Astrocyte (in vitro differentiated cells and primary cell): ENCODE results near the gene SLC9A9. TPM values are rescaled to one million over a fixed set of nuclear protein-coding genes. Genes with fewer than 3 reads are reported as not detected.

Experiments
- DNase-seq: peaks from one replicate; pipeline ENCODE4 v3.0.0-alpha.2; 2010; ENCODE audit warnings: low read depth
- FAIRE-seq: peaks from 2 replicates; lab custom pipeline; 2011; peaks lifted over from hg19 to GRCh38; lab: Jason Lieb, UNC
- H2AFZ ChIP-seq: 2 replicates; pipeline ENCODE4 v1.6.0; 2012; ENCODE audit warnings: low read depth, low read length, inconsistent platforms
- H3K27ac ChIP-seq: 2 replicates; pipeline ENCODE4 v1.5.1; 2011; ENCODE audit warnings: low read depth, low read length, inconsistent platforms
- H3K27me3 ChIP-seq: 2 replicates; pipeline ENCODE4 v1.6.0; 2011; ENCODE audit warnings: low read length, inconsistent platforms; ENCODE audit not compliant: insufficient read depth
- H3K36me3 ChIP-seq: 2 replicates; pipeline ENCODE4 v1.5.1; 2011; ENCODE audit warnings: low read length, inconsistent platforms; ENCODE audit not compliant: insufficient read depth
- H3K4me1 ChIP-seq: 2 replicates; pipeline ENCODE4 v1.5.1; 2011; ENCODE audit warnings: low read length, inconsistent platforms; ENCODE audit not compliant: insufficient read depth
- H3K4me2 ChIP-seq: 2 replicates; pipeline ENCODE4 v1.6.0; 2012; ENCODE audit warnings: low read length, inconsistent platforms
- H3K4me3 ChIP-seq: 2 replicates; pipeline ENCODE4 v1.5.1; 2011; ENCODE audit warnings: low read depth, mild to moderate bottlenecking, low read length, inconsistent platforms; ENCODE audit not compliant: insufficient read depth
- H3K79me2 ChIP-seq: 2 replicates; pipeline ENCODE4 v1.6.0; 2012; ENCODE audit warnings: mild to moderate bottlenecking, low read length, inconsistent platforms; ENCODE audit not compliant: insufficient read depth
- H3K9ac ChIP-seq: 2 replicates; pipeline ENCODE4 v1.6.0; 2012; ENCODE audit warnings: mild to moderate bottlenecking, low read length, inconsistent platforms
- H3K9me3 ChIP-seq: 2 replicates; pipeline ENCODE4 v1.5.1; 2012; ENCODE audit warnings: low read depth, mild to moderate bottlenecking, low read length, inconsistent platforms; ENCODE audit not compliant: insufficient read depth
- H4K20me1 ChIP-seq: 2 replicates; pipeline ENCODE4 v1.6.0; 2012; ENCODE audit warnings: low read length, inconsistent platforms; ENCODE audit not compliant: insufficient read depth
- H3K27ac Mint-ChIP-seq: one replicate; pipeline ENCODE4 v1.8.0; 2021; ENCODE audit warnings: mild to moderate bottlenecking, mixed read lengths; ENCODE audit not compliant: unreplicated experiment
- H3K27me3 Mint-ChIP-seq: one replicate; pipeline ENCODE4 v1.8.0; 2021; ENCODE audit warnings: low read depth, mixed read lengths; ENCODE audit not compliant: unreplicated experiment
- H3K36me3 Mint-ChIP-seq: one replicate; pipeline ENCODE4 v1.8.0; 2021; ENCODE audit warnings: low read depth, mixed read lengths; ENCODE audit not compliant: unreplicated experiment
- H3K4me1 Mint-ChIP-seq: one replicate; pipeline ENCODE4 v1.8.0; 2021; ENCODE audit warnings: low read depth, mixed read lengths; ENCODE audit not compliant: unreplicated experiment
- H3K4me3 Mint-ChIP-seq: one replicate; pipeline ENCODE4 v1.8.0; 2021; ENCODE audit warnings: mild to moderate bottlenecking, moderate library complexity, mixed read lengths; ENCODE audit not compliant: unreplicated experiment
- H3K9me3 Mint-ChIP-seq: one replicate; pipeline ENCODE4 v1.8.0; 2021; ENCODE audit warnings: mild to moderate bottlenecking, mixed read lengths; ENCODE audit not compliant: unreplicated experiment
- CTCF ChIP-seq: IDR thresholded peaks from 2 replicates; pipeline ENCODE4 v1.5.1; 2011; ENCODE audit warnings: low read depth, mild to moderate bottlenecking, inconsistent platforms, low read length, moderate library complexity; ENCODE audit not compliant: insufficient read depth
- EZH2 ChIP-seq: IDR thresholded peaks from 2 replicates; pipeline ENCODE4 v1.6.1; 2012; ENCODE audit warnings: mild to moderate bottlenecking, low read length, inconsistent platforms; ENCODE audit not compliant: insufficient read depth
- total RNA-seq: library from RNA; stranded (reverse); gene quantifications from 2 replicates; pipeline ENCODE4 v1.2.1, GENCODE V29; 2021

The SLC9A9 gene
- total RNA-seq, 1 donor from 2014 or later: 1.5 TPM

GRCh38 chr3:143265501-143266070 is 582.7 kb downstream of the SLC9A9 start:
- no peak for FAIRE-seq
- Histone ChIP-seq H3K27ac (no peak overlapping the region), H3K9ac (no peak overlapping the region), H3K9me3 (no peaks in the 10 kb centered on the region), H3K4me1 (no peaks in the 10 kb centered on the region), H3K36me3 (no peaks in the 10 kb centered on the region), H3K79me2 (no peaks in the 10 kb centered on the region), H3K4me3 (no peak overlapping the region), H3K27me3 (no peaks in the 10 kb centered on the region), H2AFZ (no peak overlapping the region), H3K4me2 (no peak overlapping the region), H4K20me1 (no peaks in the 10 kb centered on the region)
- H3K9me3 Mint-ChIP-seq: peaks cover 2% of the 10 kb centered on the region
- no peaks in the 10 kb centered on the region for H3K36me3 Mint-ChIP-seq
- H3K4me3 Mint-ChIP-seq: no peak overlapping the region
- no peak for TF ChIP-seq EZH2
- TF ChIP-seq CTCF: no peak
- no peak for DNase-seq
- H3K27me3 Mint-ChIP-seq: peaks cover 2% of the 10 kb centered on the region
- H3K27ac Mint-ChIP-seq: no peak overlapping the region
- H3K4me1 Mint-ChIP-seq: peaks cover 7% of the 10 kb centered on the region

GRCh38 chr3:143263852-143264513 is 584.3 kb downstream of the SLC9A9 start:
- no peaks in the 10 kb centered on the region for H3K4me1 ChIP-seq
- FAIRE-seq: no peak
- H3K79me2 ChIP-seq: no peaks in the 10 kb centered on the region
- H3K27me3 ChIP-seq: no peaks in the 10 kb centered on the region
- no peak overlapping the region for H3K4me3 Mint-ChIP-seq
- no peak overlapping the region for H3K4me2 ChIP-seq
- no peak overlapping the region for H3K9ac ChIP-seq
- H4K20me1 ChIP-seq: no peaks in the 10 kb centered on the region
- peaks cover 7% of the 10 kb centered on the region for H3K4me1 Mint-ChIP-seq
- no peak overlapping the region for H3K27ac Mint-ChIP-seq
- H3K27ac ChIP-seq: no peak overlapping the region
- no peaks in the 10 kb centered on the region for H3K36me3 Mint-ChIP-seq
- no peaks in the 10 kb centered on the region for H3K9me3 ChIP-seq
- H3K27me3 Mint-ChIP-seq: peaks cover 5% of the 10 kb centered on the region
- no peak for DNase-seq
- peaks cover under 1% of the 10 kb centered on the region for H3K9me3 Mint-ChIP-seq
- TF ChIP-seq EZH2 (no peak), CTCF (no peak)
- no peak overlapping the region for H2AFZ ChIP-seq
- no peaks in the 10 kb centered on the region for H3K36me3 ChIP-seq
- no peak overlapping the region for H3K4me3 ChIP-seq

- Mint-ChIP-seq H3K27me3 (peaks cover 5% of the 10 kb centered on the region), H3K36me3 (no peaks in the 10 kb centered on the region), H3K27ac (no peak overlapping the region), H3K4me1 (peaks cover 5% of the 10 kb centered on the region), H3K9me3 (peaks cover 2% of the 10 kb centered on the region), H3K4me3 (no peak overlapping the region)
- no peaks in the 10 kb centered on the region for H4K20me1 ChIP-seq
- FAIRE-seq: no peak
- no peak overlapping the region for H2AFZ ChIP-seq
- no peaks in the 10 kb centered on the region for H3K36me3 ChIP-seq
- no peaks in the 10 kb centered on the region for H3K27me3 ChIP-seq
- no peak overlapping the region for H3K4me2 ChIP-seq
- no peaks in the 10 kb centered on the region for H3K79me2 ChIP-seq
- no peaks in the 10 kb centered on the region for H3K9me3 ChIP-seq
- no peak for DNase-seq
- TF ChIP-seq EZH2 (no peak), CTCF (no peak)
- no peak overlapping the region for H3K4me3 ChIP-seq
- H3K9ac ChIP-seq: no peak overlapping the region
- no peak overlapping the region for H3K27ac ChIP-seq
- no peaks in the 10 kb centered on the region for H3K4me1 ChIP-seq
Observed at GRCh38 chr3:143261848-143262247, 586.4 kb downstream of the SLC9A9 start.
